OCI-LY3 (cell line): ENCODE measurements around the gene TLE3.

ENCODE experiments used
- H2AFZ ChIP-seq: fragments of 200-600, 300-600 bp; shearing (Covaris generic); 2 replicates; pipeline ENCODE4 v1.6.0; 2014; ENCODE audit warnings: antibody characterized with exemption, low read depth, low read length
- H3K27ac ChIP-seq: fragments of 200-600, 300-600 bp; sonication (generic); 2 replicates; pipeline ENCODE4 v1.5.1; 2014; ENCODE audit warnings: mild to moderate bottlenecking, low read length, moderate library complexity, mixed read lengths
- H3K27me3 ChIP-seq: fragments of 200-600, 300-600 bp; sonication (generic); 2 replicates; pipeline ENCODE4 v1.6.1; 2014; ENCODE audit warnings: low read depth, low read length, mixed read lengths
- H3K36me3 ChIP-seq: fragments of 200-600, 300-600 bp; sonication (generic); replicated peaks from 2 replicates; pipeline ENCODE3; 2014; ENCODE audit warnings: low read depth, low read length, mixed read lengths
- H3K4me1 ChIP-seq: fragments of 300-600, 200-600 bp; sonication (generic); 2 replicates; pipeline ENCODE4 v1.6.1; 2014; ENCODE audit warnings: low read length, mixed read lengths
- H3K4me2 ChIP-seq: fragments of 200-600, 300-600 bp; sonication (generic); 2 replicates; pipeline ENCODE4 v1.6.1; 2014; ENCODE audit warnings: low read length, mixed read lengths
- H3K4me3 ChIP-seq: fragments of 300-600, 200-600 bp; sonication (generic); 2 replicates; pipeline ENCODE4 v1.5.1; 2014; ENCODE audit warnings: antibody characterized with exemption, mild to moderate bottlenecking, low read length, moderate library complexity
- H3K79me2 ChIP-seq: fragments of 300-600, 200-600 bp; shearing (Covaris generic); 2 replicates; pipeline ENCODE4 v1.6.1; 2014; ENCODE audit warnings: mild to moderate bottlenecking, low read length, mixed read lengths
- H3K9ac ChIP-seq: fragments of 300-600, 200-600 bp; shearing (Covaris generic); 2 replicates; pipeline ENCODE4 v1.6.0; 2014; ENCODE audit warnings: mild to moderate bottlenecking, low read length, moderate library complexity
- H3K9me3 ChIP-seq: fragments of 200-600, 300-600 bp; shearing (Covaris generic); 2 replicates; pipeline ENCODE4 v1.6.1; 2014; ENCODE audit warnings: low read length, mixed read lengths; ENCODE audit not compliant: insufficient read depth
- H4K20me1 ChIP-seq: fragments of 200-600, 300-600 bp; sonication (generic); 2 replicates; pipeline ENCODE4 v1.6.1; 2016; ENCODE audit warnings: low read length, mixed read lengths; ENCODE audit not compliant: insufficient read depth
- EZH2phosphoT487 ChIP-seq: fragments of 200-600 bp; shearing (Covaris generic); IDR thresholded peaks from 2 replicates; pipeline ENCODE4 v1.6.1; 2018; ENCODE audit warnings: antibody characterized with exemption, mixed run types, low read depth
- TF ChIP-seq, protein P1 (sequence below): fragments of 200-600, 300-600 bp; sonication (generic); IDR thresholded peaks from 2 replicates; pipeline ENCODE4 v1.5.1; 2014; ENCODE audit warnings: antibody characterized with exemption, low read length, low read depth

Gene TLE3

DNA sequence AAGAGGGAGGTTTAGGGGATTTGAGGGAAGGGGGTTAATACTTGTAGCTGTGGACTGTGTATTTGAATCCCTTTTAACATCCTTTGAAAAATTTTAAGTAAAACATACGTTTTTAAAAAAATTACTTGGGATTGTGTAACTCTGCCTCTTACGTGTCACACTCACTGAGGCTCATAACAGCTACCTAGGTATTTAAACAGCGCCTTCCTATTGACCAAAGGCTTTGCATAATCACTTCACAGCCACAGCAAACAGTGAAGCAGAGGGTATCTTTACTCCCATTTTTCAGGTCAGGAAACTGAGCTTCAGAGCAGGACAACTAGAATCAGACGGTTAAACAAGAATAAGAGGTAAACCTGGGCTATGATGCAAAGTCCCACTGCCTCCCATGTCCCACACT, 95.9 kb downstream of the TLE3 start:
- H3K4me3 ChIP-seq: no peak overlapping the region
- no peak overlapping the region for H2AFZ ChIP-seq
- peaks cover 10% of the 10 kb centered on the region; the same call in 1 of the 2 replicates for H3K27me3 ChIP-seq
- TF ChIP-seq, protein P1, sequence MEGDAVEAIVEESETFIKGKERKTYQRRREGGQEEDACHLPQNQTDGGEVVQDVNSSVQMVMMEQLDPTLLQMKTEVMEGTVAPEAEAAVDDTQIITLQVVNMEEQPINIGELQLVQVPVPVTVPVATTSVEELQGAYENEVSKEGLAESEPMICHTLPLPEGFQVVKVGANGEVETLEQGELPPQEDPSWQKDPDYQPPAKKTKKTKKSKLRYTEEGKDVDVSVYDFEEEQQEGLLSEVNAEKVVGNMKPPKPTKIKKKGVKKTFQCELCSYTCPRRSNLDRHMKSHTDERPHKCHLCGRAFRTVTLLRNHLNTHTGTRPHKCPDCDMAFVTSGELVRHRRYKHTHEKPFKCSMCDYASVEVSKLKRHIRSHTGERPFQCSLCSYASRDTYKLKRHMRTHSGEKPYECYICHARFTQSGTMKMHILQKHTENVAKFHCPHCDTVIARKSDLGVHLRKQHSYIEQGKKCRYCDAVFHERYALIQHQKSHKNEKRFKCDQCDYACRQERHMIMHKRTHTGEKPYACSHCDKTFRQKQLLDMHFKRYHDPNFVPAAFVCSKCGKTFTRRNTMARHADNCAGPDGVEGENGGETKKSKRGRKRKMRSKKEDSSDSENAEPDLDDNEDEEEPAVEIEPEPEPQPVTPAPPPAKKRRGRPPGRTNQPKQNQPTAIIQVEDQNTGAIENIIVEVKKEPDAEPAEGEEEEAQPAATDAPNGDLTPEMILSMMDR: no peak
- TF ChIP-seq EZH2phosphoT487: no peak
- H3K9ac ChIP-seq: no peak overlapping the region
- no peak overlapping the region for H3K4me2 ChIP-seq
- peaks cover 12% of the 10 kb centered on the region for H3K9me3 ChIP-seq
- H3K36me3 ChIP-seq: peaks cover 3% of the 10 kb centered on the region
- H3K79me2 ChIP-seq: no peaks in the 10 kb centered on the region
- H4K20me1 ChIP-seq: no peaks in the 10 kb centered on the region
- H3K4me1 ChIP-seq: 0 out of 2 replicates have a peak, but pooled peaks cover 4% of the 10 kb centered on the region
- H3K27ac ChIP-seq: no peak overlapping the region

- H3K9me3 ChIP-seq: peaks cover 12% of the 10 kb centered on the region
- TF ChIP-seq, protein P1: no peak
- no peak for TF ChIP-seq EZH2phosphoT487
- H3K4me3 ChIP-seq: no peak overlapping the region
- peaks cover 16% of the 10 kb centered on the region for H3K4me1 ChIP-seq
- H3K4me2 ChIP-seq: no peak overlapping the region
- H3K79me2 ChIP-seq: no peaks in the 10 kb centered on the region
- no peak overlapping the region for H3K9ac ChIP-seq
- peaks cover 3% of the 10 kb centered on the region for H3K36me3 ChIP-seq
- no peak overlapping the region for H3K27ac ChIP-seq
- no peaks in the 10 kb centered on the region for H4K20me1 ChIP-seq
- no peak overlapping the region for H2AFZ ChIP-seq
- peaks cover 22% of the 10 kb centered on the region for H3K27me3 ChIP-seq
These were observed 98.2 kb downstream of the TLE3 start for GRCh38 chr15:69999392-70000085.

GRCh38 chr15:69998541-69999391, 99.0 kb downstream of the TLE3 start:
- no peak overlapping the region for H3K4me2 ChIP-seq
- H4K20me1 ChIP-seq: no peaks in the 10 kb centered on the region
- no peak overlapping the region for H2AFZ ChIP-seq
- no peak overlapping the region for H3K4me3 ChIP-seq
- H3K9ac ChIP-seq: no peak overlapping the region
- H3K27ac ChIP-seq: no peak overlapping the region
- peaks cover 22% of the 10 kb centered on the region for H3K27me3 ChIP-seq
- no peaks in the 10 kb centered on the region for H3K79me2 ChIP-seq
- TF ChIP-seq, protein P1: no peak
- no peak for TF ChIP-seq EZH2phosphoT487
- peaks cover 3% of the 10 kb centered on the region for H3K36me3 ChIP-seq
- H3K4me1 ChIP-seq: peaks cover 24% of the 10 kb centered on the region
- H3K9me3 ChIP-seq: peaks cover 12% of the 10 kb centered on the region

GRCh38 chr15:69997813-69998212, 99.9 kb downstream of the TLE3 start:
- no peaks in the 10 kb centered on the region for H3K36me3 ChIP-seq
- H3K4me2 ChIP-seq: no peak overlapping the region
- no peaks in the 10 kb centered on the region for H3K79me2 ChIP-seq
- H2AFZ ChIP-seq: no peak overlapping the region
- peaks cover 22% of the 10 kb centered on the region for H3K27me3 ChIP-seq
- H3K4me1 ChIP-seq: peaks cover 27% of the 10 kb centered on the region
- H3K9ac ChIP-seq: no peak overlapping the region
- H3K27ac ChIP-seq: no peak overlapping the region
- no peak overlapping the region for H3K4me3 ChIP-seq
- H3K9me3 ChIP-seq: peaks cover 9% of the 10 kb centered on the region
- TF ChIP-seq, protein P1: no peak
- TF ChIP-seq EZH2phosphoT487: no peak
- no peaks in the 10 kb centered on the region for H4K20me1 ChIP-seq
